SK-N-MC (cell line): ENCODE data around the gene QRFP.

Source experiments
- DNase-seq: peaks from one replicate; pipeline ENCODE4 v3.0.0-alpha.2; 2011; ENCODE audit warnings: low read depth, low spot score
- H3K27ac ChIP-seq: fragments of 200-600 bp; sonication (generic); 2 replicates; pipeline ENCODE4 v1.5.1; 2016; ENCODE audit warnings: mixed run types
- H3K36me3 ChIP-seq: fragments of 200-600 bp; sonication (generic); 2 replicates; pipeline ENCODE4 v1.6.1; 2017; ENCODE audit warnings: antibody characterized with exemption, low read length, mixed read lengths; ENCODE audit not compliant: insufficient read depth
- H3K4me3 ChIP-seq: fragments of 200-600 bp; sonication (generic); 2 replicates; pipeline ENCODE4 v1.5.1; 2016
- H3K9ac ChIP-seq: fragments of 200-600 bp; sonication (generic); 2 replicates; pipeline ENCODE4 v1.8.0; 2017; ENCODE audit warnings: mixed run types, mixed read lengths; ENCODE audit not compliant: insufficient read length
- H3K9me3 ChIP-seq: fragments of 200-600 bp; sonication (generic); 2 replicates; pipeline ENCODE4 v1.6.1; 2017; ENCODE audit warnings: low read depth, mild to moderate bottlenecking, antibody characterized with exemption, low read length, moderate library complexity, mixed read lengths
- EZH2 ChIP-seq: fragments of 200-600 bp; sonication (generic); IDR thresholded peaks from one replicate; pipeline ENCODE4 v1.6.1; 2017; ENCODE audit warnings: antibody characterized with exemption
- FOXP2 ChIP-seq: optimal IDR thresholded peaks from 2 replicates; pipeline ENCODE3; 2011; ENCODE audit warnings: mild to moderate bottlenecking, moderate library complexity; ENCODE audit not compliant: insufficient read depth; ENCODE audit errors: extremely low read length, control extremely low read depth
- POLR2AphosphoS5 ChIP-seq: IDR thresholded peaks from 2 replicates; pipeline ENCODE4 v1.6.1; 2012; ENCODE audit warnings: mild to moderate bottlenecking, low read depth, low read length, borderline replicate concordance

The QRFP gene

GRCh38 chr9:130872508-130872907, 24.1 kb downstream of the QRFP start:
- DNase-seq, result no peak
- no peak overlapping the region for H3K4me3 ChIP-seq
- H3K9ac ChIP-seq, result no peak overlapping the region
- no peak overlapping the region for H3K27ac ChIP-seq
- H3K9me3 ChIP-seq, result no peaks in the 10 kb centered on the region
- peaks cover 73% of the 10 kb centered on the region for H3K36me3 ChIP-seq
- no peak for TF ChIP-seq EZH2
- no peak for TF ChIP-seq FOXP2
- TF ChIP-seq POLR2AphosphoS5, result no peak

GRCh38 chr9:130872093-130872492, 24.5 kb downstream of the QRFP start:
- Histone ChIP-seq H3K9ac (no peak overlapping the region), H3K27ac (no peak overlapping the region), H3K36me3 (peaks cover 69% of the 10 kb centered on the region), H3K4me3 (no peak overlapping the region), H3K9me3 (no peaks in the 10 kb centered on the region)
- TF ChIP-seq FOXP2, result no peak
- no peak for TF ChIP-seq POLR2AphosphoS5
- DNase-seq, result no peak

- no peak overlapping the region for H3K9ac ChIP-seq
- H3K27ac ChIP-seq, result no peak overlapping the region
- peaks cover 65% of the 10 kb centered on the region for H3K36me3 ChIP-seq
Measured at GRCh38 chr9:130871395-130872062, 25.1 kb downstream of the QRFP start.

GRCh38 chr9:130870491-130871381, 25.9 kb downstream of the QRFP start:
- Histone ChIP-seq H3K9me3 (no peaks in the 10 kb centered on the region), H3K36me3 (peaks cover 65% of the 10 kb centered on the region), H3K27ac (no peak overlapping the region), H3K4me3 (no peak overlapping the region), H3K9ac (no peak overlapping the region)
- DNase-seq, result no peak
- TF ChIP-seq POLR2AphosphoS5, result no peak
- no peak for TF ChIP-seq EZH2
- no peak for TF ChIP-seq FOXP2

More at GRCh38 chr9:130871395-130872062, 25.1 kb downstream of the QRFP start:
- Histone ChIP-seq H3K4me3 (no peak overlapping the region), H3K9me3 (no peaks in the 10 kb centered on the region)
- DNase-seq, result no peak
- TF ChIP-seq POLR2AphosphoS5, result no peak
- TF ChIP-seq EZH2, result no peak

- Histone ChIP-seq H3K9me3 (no peaks in the 10 kb centered on the region), H3K27ac (no peak overlapping the region), H3K9ac (no peak overlapping the region), H3K4me3 (no peak overlapping the region), H3K36me3 (peaks cover 66% of the 10 kb centered on the region)
- DNase-seq, result peak; percentile 50
- TF ChIP-seq FOXP2 (no peak), EZH2 (no peak), POLR2AphosphoS5 (no peak)
Measured at GRCh38 chr9:130869250-130869649, 27.4 kb downstream of the QRFP start.

GRCh38 chr9:130868230-130868629, 28.4 kb downstream of the QRFP start:
- TF ChIP-seq EZH2 (no peak), FOXP2 (no peak), POLR2AphosphoS5 (no peak)
- Histone ChIP-seq H3K9ac (no peak overlapping the region), H3K4me3 (no peak overlapping the region), H3K36me3 (peaks cover 64% of the 10 kb centered on the region), H3K9me3 (no peaks in the 10 kb centered on the region), H3K27ac (no peak overlapping the region)
- DNase-seq, result no peak

- no peak overlapping the region for H3K9ac ChIP-seq
- H3K4me3 ChIP-seq, result no peak overlapping the region
- H3K36me3 ChIP-seq, result peaks cover 64% of the 10 kb centered on the region
- DNase-seq, result no peak
- H3K9me3 ChIP-seq, result no peaks in the 10 kb centered on the region
- H3K27ac ChIP-seq, result 0 out of 2 replicates have a peak overlapping the region, but pooled peaks have one; percentile 1
- TF ChIP-seq POLR2AphosphoS5, result no peak
- TF ChIP-seq EZH2, result no peak
- no peak for TF ChIP-seq FOXP2
Measured at GRCh38 chr9:130867556-130867955, 29.1 kb downstream of the QRFP start.

GRCh38 chr9:130866474-130866965, 30.1 kb downstream of the QRFP start:
- H3K4me3 ChIP-seq, result no peak overlapping the region
- no peak overlapping the region for H3K9ac ChIP-seq
- H3K36me3 ChIP-seq, result peaks cover 63% of the 10 kb centered on the region
- H3K9me3 ChIP-seq, result no peaks in the 10 kb centered on the region
- TF ChIP-seq POLR2AphosphoS5 (no peak), FOXP2 (no peak), EZH2 (no peak)
- no peak for DNase-seq
- H3K27ac ChIP-seq, result peak overlapping the region; percentile 1; the same call in 1 of the 2 replicates
